Subcutaneous abdominal adipose tissue (tissue), 5 donors: ENCODE results near the gene HPSE2.

Experiments
- H3K27ac ChIP-seq: one replicate; pipeline ENCODE4 v1.7.0; 2013; ENCODE audit warnings: low read depth, mild to moderate bottlenecking, inconsistent platforms, low read length, moderate library complexity
- H3K27me3 ChIP-seq, 5 donors: one replicate each; pipeline ENCODE4 v1.7.0; 2013; ENCODE audit warnings: low read length in 5 of 5, inconsistent platforms in 1 of 5; ENCODE audit not compliant: control insufficient read depth in 5 of 5, insufficient read depth in 4 of 5
- H3K36me3 ChIP-seq, 5 donors: one replicate each; pipeline ENCODE4 v1.7.0; 2013; ENCODE audit warnings: low read length in 5 of 5; ENCODE audit not compliant: control insufficient read depth in 5 of 5, insufficient read depth in 5 of 5
- H3K4me1 ChIP-seq, 5 donors: one replicate each; pipeline ENCODE4 v1.7.0; 2013; ENCODE audit warnings: low read length in 5 of 5, mild to moderate bottlenecking in 3 of 5, moderate library complexity in 1 of 5; ENCODE audit not compliant: control insufficient read depth in 5 of 5, insufficient read depth in 5 of 5
- H3K4me3 ChIP-seq, 5 donors: one replicate each; pipeline ENCODE4 v1.7.0; 2013; ENCODE audit warnings: low read length in 5 of 5, low read depth in 1 of 5
- H3K9ac ChIP-seq, 5 donors: one replicate each; pipeline ENCODE4 v1.7.0; 2013; ENCODE audit warnings: low read length in 5 of 5, mild to moderate bottlenecking in 4 of 5, moderate library complexity in 3 of 5
- H3K9me3 ChIP-seq, 5 donors: one replicate each; pipeline ENCODE4 v1.7.0; 2013; ENCODE audit warnings: low read length in 5 of 5; ENCODE audit not compliant: control insufficient read depth in 5 of 5
- donor health status: healthy.
- donor health status: healthy.
- donor health status: healthy.
- donor health status: healthy.
- donor health status: healthy.

HPSE2 gene

DNA sequence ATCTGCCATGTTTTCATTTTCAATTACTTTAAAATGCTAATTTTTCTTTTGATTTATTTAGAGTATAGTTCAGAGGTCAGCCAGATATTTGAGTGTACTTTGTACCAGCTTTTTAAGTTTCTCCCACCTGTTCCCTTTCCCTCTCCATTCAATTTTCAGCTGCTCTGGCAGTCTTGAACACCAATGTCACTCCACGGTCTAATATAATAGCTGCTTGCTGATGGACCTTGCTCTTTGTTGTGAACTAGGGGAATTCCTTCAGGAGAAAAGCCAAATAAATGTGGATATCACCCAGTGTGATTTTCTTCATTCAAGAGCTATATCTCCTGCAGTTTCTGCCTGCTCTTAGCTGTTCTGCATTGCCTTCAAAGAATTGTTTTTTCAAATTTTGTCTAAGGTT lies 785.0 kb downstream of the HPSE2 start:
- no peak overlapping the region for H3K27ac ChIP-seq
- peaks cover 0 to 3% (median 0%) of the 10 kb centered on the region in 5 donors for H3K9me3 ChIP-seq
- H3K27me3 ChIP-seq = no peaks in the 10 kb centered on the region

DNA sequence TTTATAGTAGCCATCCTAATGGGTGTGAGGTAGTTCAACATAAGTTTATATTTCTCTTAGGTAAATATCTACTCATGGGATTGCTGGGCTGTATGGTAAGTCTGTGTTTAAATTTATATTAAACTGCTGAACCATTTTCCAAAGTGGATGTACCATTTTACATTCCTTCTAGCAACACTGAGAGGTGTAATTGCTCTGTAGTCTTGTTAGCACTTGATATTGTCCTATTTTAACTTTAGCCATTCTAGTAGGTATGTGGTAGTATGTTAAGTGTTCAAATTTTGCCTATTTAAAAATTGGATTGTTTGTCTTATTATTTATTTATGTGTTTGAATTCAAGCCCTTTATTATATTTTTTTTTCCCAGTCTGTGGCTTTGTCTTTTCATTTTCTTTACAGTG lies 786.4 kb downstream of the HPSE2 start:
- peaks cover 5 to 26% (median 21%) of the 10 kb centered on the region in 5 donors for H3K4me1 ChIP-seq
- no peaks in the 10 kb centered on the region for H3K27me3 ChIP-seq
- H3K36me3 ChIP-seq = peaks cover 0 to 12% (median 11%) of the 10 kb centered on the region in 5 donors
- no peak overlapping the region for H3K4me3 ChIP-seq
- peaks cover 0 to 3% (median 0%) of the 10 kb centered on the region in 5 donors for H3K9me3 ChIP-seq
- H3K27ac ChIP-seq = no peak overlapping the region
- H3K9ac ChIP-seq = no peak overlapping the region

More for the DNA sequence above, 785.0 kb downstream of the HPSE2 start:
- Histone ChIP-seq H3K4me1 (peaks cover 2 to 14% (median 10%) of the 10 kb centered on the region in 5 donors), H3K36me3 (no peaks in the 10 kb centered on the region), H3K4me3 (no peak overlapping the region), H3K9ac (no peak overlapping the region)

DNA sequence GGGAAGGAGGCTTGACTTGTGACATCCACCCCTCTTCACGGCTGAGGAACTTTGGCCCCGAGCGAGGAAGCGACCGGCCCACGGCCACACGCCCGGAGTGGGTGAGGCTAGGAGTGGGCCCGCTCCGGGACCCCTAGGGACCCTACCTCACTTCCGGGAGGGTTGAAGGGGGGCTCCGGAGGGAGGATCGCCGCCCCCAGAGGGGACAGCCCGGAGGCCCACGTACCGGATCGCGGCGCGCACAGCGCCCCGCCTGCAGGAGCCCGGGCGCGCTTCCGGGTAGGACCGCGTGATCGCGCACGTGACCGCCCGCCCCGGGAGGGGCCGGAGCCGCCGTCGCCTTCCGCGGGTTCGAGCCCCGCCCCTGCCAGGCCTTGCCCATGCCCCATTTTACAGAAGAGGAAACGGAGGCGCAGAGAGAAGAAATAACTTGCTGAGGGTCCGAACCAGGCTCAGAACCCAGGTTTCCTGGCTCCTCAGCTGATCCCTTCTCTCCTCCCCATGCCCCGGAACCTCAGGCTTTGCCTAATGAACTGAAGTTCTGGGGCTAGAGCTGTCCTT lies 788.9 kb downstream of the HPSE2 start, which contains the start of gene HPS1:
HPS1 (minus strand) TSS at position 275 of the 561 bp plus-strand sequence. CDS start 3,695 bp downstream, outside the sequence.
- Histone ChIP-seq H3K36me3 (peaks cover 5 to 38% (median 31%) of the 10 kb centered on the region in 5 donors), H3K27ac (peak within 1 kb of the TSS; percentile 95), H3K4me1 (peaks cover 5 to 26% (median 21%) of the 10 kb centered on the region in 5 donors), H3K9ac (peak within 1 kb of the TSS; percentile 74 to 94 (median 90)), H3K27me3 (no peaks in the 10 kb centered on the region), H3K4me3 (peak within 1 kb of the TSS; percentile 67 to 81 (median 72)), H3K9me3 (peaks cover 0 to 3% (median 0%) of the 10 kb centered on the region in 5 donors)

GRCh38 chr10:98446151-98446660 lies 789.4 kb downstream of the HPSE2 start:
- peaks cover 10 to 38% (median 32%) of the 10 kb centered on the region in 5 donors for H3K36me3 ChIP-seq
- peak overlapping the region; percentile 74 to 94 (median 90) for H3K9ac ChIP-seq
- H3K27ac ChIP-seq = peak overlapping the region; percentile 95
- H3K9me3 ChIP-seq = peaks cover 0 to 3% (median 0%) of the 10 kb centered on the region in 5 donors
- H3K4me1 ChIP-seq = peaks cover 5 to 26% (median 21%) of the 10 kb centered on the region in 5 donors
- no peaks in the 10 kb centered on the region for H3K27me3 ChIP-seq
- peak overlapping the region; percentile 65 to 80 (median 70) for H3K4me3 ChIP-seq

- Histone ChIP-seq H3K36me3 (peaks cover 10 to 38% (median 32%) of the 10 kb centered on the region in 5 donors), H3K9me3 (peaks cover 0 to 3% (median 0%) of the 10 kb centered on the region in 5 donors), H3K9ac (peak overlapping the region; percentile 74 to 94 (median 90)), H3K27ac (peak overlapping the region; percentile 95), H3K4me3 (peak overlapping the region in 4 of 5 donors; percentile 65 to 80 (median 70)), H3K4me1 (peaks cover 5 to 26% (median 21%) of the 10 kb centered on the region in 5 donors), H3K27me3 (no peaks in the 10 kb centered on the region)
Observed at GRCh38 chr10:98445200-98445812, 790.3 kb downstream of the HPSE2 start.

- no peaks in the 10 kb centered on the region for H3K27me3 ChIP-seq
- H3K4me1 ChIP-seq = peaks cover 5 to 26% (median 21%) of the 10 kb centered on the region in 5 donors
- H3K27ac ChIP-seq = peak overlapping the region; percentile 2
- peaks cover 18 to 44% (median 32%) of the 10 kb centered on the region in 5 donors for H3K36me3 ChIP-seq
- H3K4me3 ChIP-seq = no peak overlapping the region
- H3K9me3 ChIP-seq = peaks cover 0 to 3% (median 0%) of the 10 kb centered on the region in 5 donors
- no peak overlapping the region for H3K9ac ChIP-seq
Observed at GRCh38 chr10:98444314-98445006, 791.2 kb downstream of the HPSE2 start.

- peaks cover 0 to 7% (median 0%) of the 10 kb centered on the region in 5 donors for H3K4me1 ChIP-seq
- no peaks in the 10 kb centered on the region for H3K27me3 ChIP-seq
- H3K4me3 ChIP-seq = no peak overlapping the region
- H3K36me3 ChIP-seq = peaks cover 26 to 65% (median 50%) of the 10 kb centered on the region in 5 donors
- H3K9me3 ChIP-seq = no peaks in the 10 kb centered on the region
- no peak overlapping the region for H3K27ac ChIP-seq
- no peak overlapping the region for H3K9ac ChIP-seq
Observed at GRCh38 chr10:98438715-98439114, 796.9 kb downstream of the HPSE2 start.

DNA sequence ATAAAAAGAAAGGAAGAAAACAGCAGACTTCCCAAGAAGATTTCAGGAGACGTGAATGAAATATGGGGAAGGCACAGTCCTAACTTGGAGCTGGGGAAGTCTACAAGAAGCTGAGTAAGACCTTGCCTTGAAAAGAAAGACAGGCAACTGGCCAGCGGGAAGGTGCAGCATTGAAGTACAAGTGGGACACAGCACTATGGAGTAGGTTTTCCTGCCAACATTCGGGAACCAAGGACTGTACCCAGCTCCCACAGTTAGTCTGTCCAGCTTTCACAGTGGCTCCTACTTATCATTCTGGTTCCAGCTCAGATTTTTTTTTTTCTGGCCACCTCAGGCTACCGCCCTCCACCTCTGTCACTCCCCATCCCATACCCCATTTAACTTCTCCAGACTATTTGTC lies 798.9 kb downstream of the HPSE2 start:
- Histone ChIP-seq H3K4me1 (peaks cover 0 to 7% (median 0%) of the 10 kb centered on the region in 5 donors), H3K4me3 (no peak overlapping the region), H3K9me3 (peaks cover 0 to 3% (median 0%) of the 10 kb centered on the region in 5 donors), H3K27ac (no peak overlapping the region), H3K36me3 (peaks cover 35 to 64% (median 44%) of the 10 kb centered on the region in 5 donors), H3K27me3 (no peaks in the 10 kb centered on the region), H3K9ac (no peak overlapping the region)

DNA sequence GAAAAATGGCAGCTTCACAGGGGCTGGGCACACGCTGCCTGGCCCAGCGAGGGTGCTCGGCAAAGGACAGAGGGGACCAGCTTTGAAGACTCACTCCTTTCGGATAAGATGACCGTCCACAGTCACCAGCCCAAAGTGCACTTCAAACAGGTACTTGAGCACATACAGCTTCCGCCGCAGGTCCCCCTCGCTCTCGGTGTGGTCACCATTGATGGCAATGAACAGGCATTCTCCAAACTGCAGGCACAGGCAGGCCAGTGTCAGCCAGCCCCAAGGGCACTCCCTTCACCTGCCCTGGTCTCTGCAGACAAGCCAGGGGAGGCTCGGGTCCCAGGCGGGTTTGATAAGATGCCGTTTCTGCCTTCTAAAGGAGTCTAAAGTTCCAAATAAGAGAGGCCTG lies 800.5 kb downstream of the HPSE2 start:
- Histone ChIP-seq H3K4me3 (no peak overlapping the region), H3K9ac (no peak overlapping the region), H3K9me3 (peaks cover 0 to 3% (median 0%) of the 10 kb centered on the region in 5 donors), H3K36me3 (peaks cover 32 to 80% (median 59%) of the 10 kb centered on the region in 5 donors), H3K27ac (no peak overlapping the region), H3K4me1 (peaks cover 0 to 7% (median 0%) of the 10 kb centered on the region in 5 donors), H3K27me3 (no peaks in the 10 kb centered on the region)
